Measurements from ENCODE around the gene HCN2. TPM values are rescaled to one million over a fixed set of nuclear protein-coding genes. Genes with fewer than 3 reads are reported as not detected.

Gene HCN2
- total and polyA plus RNA-seq, 9 of the 15 experiments (the other 6 are each of a cell fraction or from before 2014, with no cell fraction given), result 0.29 to 4.2 (median 0.82) TPM; not detected in 2

- TF ChIP-seq RBBP5 (IDR thresholded peaks at IDR 0.05; ENCODE audit: borderline replicate concordance, insufficient read depth, low read length, poor library complexity, severe bottlenecking) (peak; percentile 52), PATZ1 (CRISPR knock-in tag; IDR thresholded peaks at IDR 0.05; ENCODE audit: borderline replicate concordance) (no peak), ZNF184 (CRISPR knock-in tag; IDR thresholded peaks at IDR 0.05) (no peak), THRA (IDR thresholded peaks at IDR 0.05) (no peak), MAZ (CRISPR knock-in tag; conservative IDR thresholded peaks at IDR 0.05 in 1 of 2, IDR thresholded peaks at IDR 0.05 in 1 of 2) (peak; percentile 54 to 72; a peak in 3 of 4 replicates), ZNF280A (IDR thresholded peaks at IDR 0.05; ENCODE audit: low read depth, partially characterized antibody) (no peak), ZNF224 (CRISPR knock-in tag; IDR thresholded peaks at IDR 0.05) (no peak), TEAD2 (tag; IDR thresholded peaks at IDR 0.05) (no peak), HCFC1 (IDR thresholded peaks at IDR 0.05; ENCODE audit: low read depth, low read length) (no peak; the same call in 1 of the 2 replicates), RBM34 (IDR thresholded peaks at IDR 0.05; ENCODE audit: borderline replicate concordance, insufficient read depth, low read length) (no peak), HDAC1 (IDR thresholded peaks at IDR 0.05) (peak in 1 of 2 experiments; percentile 38; a peak in 1 of 4 replicates), ZKSCAN8 (CRISPR knock-in tag; IDR thresholded peaks at IDR 0.05) (no peak), ZNF316 (IDR thresholded peaks at IDR 0.05) (no peak), PML (IDR thresholded peaks at IDR 0.05; ENCODE audit: low read length) (peak; percentile 54; the same call in 1 of the 2 replicates), SLC30A9 (CRISPR knock-in tag; IDR thresholded peaks at IDR 0.05) (no peak), XRCC5 (IDR thresholded peaks at IDR 0.05; ENCODE audit: low read depth, low read length) (no peak; the same call in 1 of the 2 replicates), ERF (CRISPR knock-in tag; IDR thresholded peaks at IDR 0.05) (no peak), CBFA2T3 (IDR thresholded peaks at IDR 0.05) (peak; percentile 64), SPI1 (IDR thresholded peaks at IDR 0.05; ENCODE audit: borderline replicate concordance, low read depth, low read length) (no peak), ELF1 (tag; IDR thresholded peaks at IDR 0.05) (peak; percentile 18; the same call in 1 of the 2 replicates)
- TF ChIP-seq, protein P1, sequence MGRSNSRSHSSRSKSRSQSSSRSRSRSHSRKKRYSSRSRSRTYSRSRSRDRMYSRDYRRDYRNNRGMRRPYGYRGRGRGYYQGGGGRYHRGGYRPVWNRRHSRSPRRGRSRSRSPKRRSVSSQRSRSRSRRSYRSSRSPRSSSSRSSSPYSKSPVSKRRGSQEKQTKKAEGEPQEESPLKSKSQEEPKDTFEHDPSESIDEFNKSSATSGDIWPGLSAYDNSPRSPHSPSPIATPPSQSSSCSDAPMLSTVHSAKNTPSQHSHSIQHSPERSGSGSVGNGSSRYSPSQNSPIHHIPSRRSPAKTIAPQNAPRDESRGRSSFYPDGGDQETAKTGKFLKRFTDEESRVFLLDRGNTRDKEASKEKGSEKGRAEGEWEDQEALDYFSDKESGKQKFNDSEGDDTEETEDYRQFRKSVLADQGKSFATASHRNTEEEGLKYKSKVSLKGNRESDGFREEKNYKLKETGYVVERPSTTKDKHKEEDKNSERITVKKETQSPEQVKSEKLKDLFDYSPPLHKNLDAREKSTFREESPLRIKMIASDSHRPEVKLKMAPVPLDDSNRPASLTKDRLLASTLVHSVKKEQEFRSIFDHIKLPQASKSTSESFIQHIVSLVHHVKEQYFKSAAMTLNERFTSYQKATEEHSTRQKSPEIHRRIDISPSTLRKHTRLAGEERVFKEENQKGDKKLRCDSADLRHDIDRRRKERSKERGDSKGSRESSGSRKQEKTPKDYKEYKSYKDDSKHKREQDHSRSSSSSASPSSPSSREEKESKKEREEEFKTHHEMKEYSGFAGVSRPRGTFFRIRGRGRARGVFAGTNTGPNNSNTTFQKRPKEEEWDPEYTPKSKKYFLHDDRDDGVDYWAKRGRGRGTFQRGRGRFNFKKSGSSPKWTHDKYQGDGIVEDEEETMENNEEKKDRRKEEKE (IDR thresholded peaks at IDR 0.05; ENCODE audit: borderline replicate concordance in 1 of 2, control insufficient read depth in 1 of 2, low read depth in 2 of 2, low read length in 1 of 2), result no peak
Observed at GRCh38 chr19:566403-566802, 23.3 kb upstream of the HCN2 start (continued).
